ENCODE measurements around the gene C3orf52.
"Not testable (repeated sequence)": the region's sequence is repeated elsewhere in the genome, so short reads cannot be mapped to it uniquely, and the experiment has no call there.

Gene C3orf52

GRCh38 chr3:112086076-112086854 lies at the start of gene C3orf52:
Gene C3orf52 (plus strand): TSS chr3:112086389. CDS start chr3:112086408, 19 bp downstream.
- Histone ChIP-seq H3K9me2 (replicated peaks; ENCODE audit: low read depth, low read length) (no peaks in the 10 kb centered on the region), H3K4me3 (ENCODE audit: low read length, poor library complexity, severe bottlenecking) (peak within 1 kb of the TSS; percentile 42), H3K36me3 (ENCODE audit: insufficient read depth, low read length) (no peaks in the 10 kb centered on the region), H3K27me3 (ENCODE audit: insufficient read depth, low read length, poor library complexity, severe bottlenecking) (peaks cover 89% of the 10 kb centered on the region), H3K4me1 (ENCODE audit: insufficient read depth, low read length, poor library complexity, severe bottlenecking) (peaks cover 13% of the 10 kb centered on the region), H3K79me2 (ENCODE audit: insufficient read depth, low read length) (no peaks in the 10 kb centered on the region), H3K4me2 (ENCODE audit: low read depth, low read length, poor library complexity, severe bottlenecking) (peak within 1 kb of the TSS; percentile 52), H2AFZ (ENCODE audit: low read length) (no peak within 1 kb of the TSS), H4K20me1 (ENCODE audit: insufficient read depth, low read length, poor library complexity, severe bottlenecking) (no peaks in the 10 kb centered on the region), H3F3A (ENCODE audit: low read depth) (0 out of 2 replicates have a peak, but pooled peaks cover 4% of the 10 kb centered on the region), H3K9ac (ENCODE audit: low read depth, low read length, poor library complexity, severe bottlenecking) (no peak within 1 kb of the TSS), H3K9me3 (ENCODE audit: insufficient read depth, low read depth, low read length) (no peaks in the 10 kb centered on the region)
- TF ChIP-seq EZH2phosphoT487 (IDR thresholded peaks at IDR 0.05; ENCODE audit: borderline replicate concordance) (no peak), CTCF (conservative IDR thresholded peaks at IDR 0.05; ENCODE audit: low read length) (no peak)

- H3K9me2 ChIP-seq (replicated peaks; ENCODE audit: low read depth, low read length); H3K36me3 ChIP-seq (ENCODE audit: insufficient read depth, low read length); H4K20me1 ChIP-seq (ENCODE audit: insufficient read depth, low read length, poor library complexity, severe bottlenecking); H3K9ac ChIP-seq (ENCODE audit: low read depth, low read length, poor library complexity, severe bottlenecking); H2AFZ ChIP-seq (ENCODE audit: low read length); H3F3A ChIP-seq (ENCODE audit: low read depth); H3K79me2 ChIP-seq (ENCODE audit: insufficient read depth, low read length); H3K4me1 ChIP-seq (ENCODE audit: insufficient read depth, low read length, poor library complexity, severe bottlenecking); H3K9me3 ChIP-seq (ENCODE audit: insufficient read depth, low read depth, low read length); H3K4me2 ChIP-seq (ENCODE audit: low read depth, low read length, poor library complexity, severe bottlenecking); H3K4me3 ChIP-seq (ENCODE audit: low read length, poor library complexity, severe bottlenecking); H3K27me3 ChIP-seq (ENCODE audit: insufficient read depth, low read length, poor library complexity, severe bottlenecking): not testable (repeated sequence)
These were observed 49.0 kb upstream of the C3orf52 start for GRCh38 chr3:112037194-112037593.

- Histone ChIP-seq H3K9ac (ENCODE audit: low read depth, low read length, poor library complexity, severe bottlenecking) (no peak overlapping the region), H3K79me2 (ENCODE audit: insufficient read depth, low read length) (no peaks in the 10 kb centered on the region), H3K27me3 (ENCODE audit: insufficient read depth, low read length, poor library complexity, severe bottlenecking) (no peaks in the 10 kb centered on the region), H3F3A (ENCODE audit: low read depth) (no peaks in the 10 kb centered on the region), H3K9me3 (ENCODE audit: insufficient read depth, low read depth, low read length) (no peaks in the 10 kb centered on the region), H4K20me1 (ENCODE audit: insufficient read depth, low read length, poor library complexity, severe bottlenecking) (no peaks in the 10 kb centered on the region), H3K4me2 (ENCODE audit: low read depth, low read length, poor library complexity, severe bottlenecking) (no peak overlapping the region), H3K4me3 (ENCODE audit: low read length, poor library complexity, severe bottlenecking) (no peak overlapping the region), H2AFZ (ENCODE audit: low read length) (no peak overlapping the region), H3K36me3 (ENCODE audit: insufficient read depth, low read length) (no peaks in the 10 kb centered on the region), H3K9me2 (replicated peaks; ENCODE audit: low read depth, low read length) (no peaks in the 10 kb centered on the region), H3K4me1 (ENCODE audit: insufficient read depth, low read length, poor library complexity, severe bottlenecking) (peaks cover 2% of the 10 kb centered on the region)
- TF ChIP-seq EZH2phosphoT487 (IDR thresholded peaks at IDR 0.05; ENCODE audit: borderline replicate concordance) (no peak), CTCF (conservative IDR thresholded peaks at IDR 0.05; ENCODE audit: low read length) (no peak)
These were observed 47.3 kb upstream of the C3orf52 start for GRCh38 chr3:112038863-112039262.

GRCh38 chr3:112041321-112041720 lies 44.9 kb upstream of the C3orf52 start:
- Histone ChIP-seq H3K4me3 (ENCODE audit: low read length, poor library complexity, severe bottlenecking) (no peak overlapping the region), H4K20me1 (ENCODE audit: insufficient read depth, low read length, poor library complexity, severe bottlenecking) (no peaks in the 10 kb centered on the region), H3K9me3 (ENCODE audit: insufficient read depth, low read depth, low read length) (no peaks in the 10 kb centered on the region), H3K9me2 (replicated peaks; ENCODE audit: low read depth, low read length) (no peaks in the 10 kb centered on the region), H2AFZ (ENCODE audit: low read length) (no peak overlapping the region), H3F3A (ENCODE audit: low read depth) (no peaks in the 10 kb centered on the region), H3K4me2 (ENCODE audit: low read depth, low read length, poor library complexity, severe bottlenecking) (no peak overlapping the region), H3K9ac (ENCODE audit: low read depth, low read length, poor library complexity, severe bottlenecking) (no peak overlapping the region), H3K4me1 (ENCODE audit: insufficient read depth, low read length, poor library complexity, severe bottlenecking) (peaks cover 5% of the 10 kb centered on the region), H3K79me2 (ENCODE audit: insufficient read depth, low read length) (no peaks in the 10 kb centered on the region), H3K36me3 (ENCODE audit: insufficient read depth, low read length) (no peaks in the 10 kb centered on the region), H3K27me3 (ENCODE audit: insufficient read depth, low read length, poor library complexity, severe bottlenecking) (no peaks in the 10 kb centered on the region)
- TF ChIP-seq EZH2phosphoT487 (IDR thresholded peaks at IDR 0.05; ENCODE audit: borderline replicate concordance) (no peak), CTCF (conservative IDR thresholded peaks at IDR 0.05; ENCODE audit: low read length) (no peak)
